ENCODE results near the gene RBM39.
A peak's percentile ranks its signal among the peaks of the same experiment; 100 is the strongest.

Gene RBM39

GRCh38 chr20:35669221-35669620 is 72.8 kb downstream of the RBM39 start:
- no peak for TF ChIP-seq CTCF (IDR thresholded peaks at IDR 0.05; ENCODE audit: low read depth, low read length)
- H3K4me3 ChIP-seq (ENCODE audit: low read depth, low read length) = no peak overlapping the region
- in situ Hi-C loops (cut with HindIII; ENCODE audit: low sequenced_read_pairs) = no loop called here
- no peak for DNase-seq (ENCODE audit: low read depth, low spot score)

- TF ChIP-seq CTCF (IDR thresholded peaks at IDR 0.05; ENCODE audit: low read depth, low read length) = no peak
- no peak for DNase-seq (ENCODE audit: low read depth, low spot score)
- no peak overlapping the region for H3K4me3 ChIP-seq (ENCODE audit: low read depth, low read length)
- in situ Hi-C loops (cut with HindIII; ENCODE audit: low sequenced_read_pairs) = no loop called here
Observed at GRCh38 chr20:35665949-35666288, 76.1 kb downstream of the RBM39 start.

GRCh38 chr20:35664466-35665206 is 77.4 kb downstream of the RBM39 start, which contains the start of the genes CPNE1 and RBM12:
Gene CPNE1, minus strand, starts transcription at chr20:35664900. Its CDS starts 31,977 bp downstream, at chr20:35632923.
Gene RBM12, minus strand, starts transcription at chr20:35664900. Its CDS starts 9,578 bp downstream, at chr20:35655322.
- no peak for TF ChIP-seq CTCF (IDR thresholded peaks at IDR 0.05; ENCODE audit: low read depth, low read length)
- peak; percentile 93 for DNase-seq (ENCODE audit: low read depth, low spot score)
- H3K4me3 ChIP-seq (ENCODE audit: low read depth, low read length) = peak within 1 kb of the TSS; percentile 89
- in situ Hi-C loops (cut with HindIII; ENCODE audit: low sequenced_read_pairs) = no loop called here

GRCh38 chr20:35663516-35664465 is 78.3 kb downstream of the RBM39 start:
- peak overlapping the region; percentile 89 for H3K4me3 ChIP-seq (ENCODE audit: low read depth, low read length)
- in situ Hi-C loops (cut with HindIII; ENCODE audit: low sequenced_read_pairs) = no loop called here
- peak; percentile 24 for DNase-seq (ENCODE audit: low read depth, low spot score)
- TF ChIP-seq CTCF (IDR thresholded peaks at IDR 0.05; ENCODE audit: low read depth, low read length) = no peak

- H3K4me3 ChIP-seq (ENCODE audit: low read depth, low read length) = peak overlapping the region; percentile 11
- no peak for TF ChIP-seq CTCF (IDR thresholded peaks at IDR 0.05; ENCODE audit: low read depth, low read length)
- DNase-seq (ENCODE audit: low read depth, low spot score) = no peak
- in situ Hi-C loops (cut with HindIII; ENCODE audit: low sequenced_read_pairs) = no loop called here
Observed at GRCh38 chr20:35662551-35662950, 79.5 kb downstream of the RBM39 start.

- TF ChIP-seq CTCF (IDR thresholded peaks at IDR 0.05; ENCODE audit: low read depth, low read length) = no peak
- no peak for DNase-seq (ENCODE audit: low read depth, low spot score)
- H3K4me3 ChIP-seq (ENCODE audit: low read depth, low read length) = peak overlapping the region; percentile 7
- in situ Hi-C loops (cut with HindIII; ENCODE audit: low sequenced_read_pairs) = no loop called here
Observed at GRCh38 chr20:35661908-35662307, 80.2 kb downstream of the RBM39 start.
